Measurements from ENCODE around the gene MRPL44.
A peak's percentile ranks its signal among the peaks of the same experiment; 100 is the strongest.
"Not testable (repeated sequence)": the region's sequence is repeated elsewhere in the genome, so short reads cannot be mapped to it uniquely, and the experiment has no call there.

MRPL44 gene

GRCh38 chr2:223935459-223936125, 21.7 kb upstream of the MRPL44 start:
- no peak for DNase-seq (ENCODE audit: low read depth in 1 of 2, low spot score in 1 of 2)

GRCh38 chr2:223936862-223937326, 20.4 kb upstream of the MRPL44 start:
- DNase-seq (ENCODE audit: low read depth in 1 of 2, low spot score in 1 of 2): no peak

- DNase-seq (ENCODE audit: low read depth in 1 of 2, low spot score in 1 of 2): no peak
Observed at GRCh38 chr2:223937535-223937934, 19.7 kb upstream of the MRPL44 start.

- DNase-seq (ENCODE audit: low read depth in 1 of 2, low spot score in 1 of 2): not testable (repeated sequence)
Observed at GRCh38 chr2:223939438-223939837, 17.8 kb upstream of the MRPL44 start.

DNA sequence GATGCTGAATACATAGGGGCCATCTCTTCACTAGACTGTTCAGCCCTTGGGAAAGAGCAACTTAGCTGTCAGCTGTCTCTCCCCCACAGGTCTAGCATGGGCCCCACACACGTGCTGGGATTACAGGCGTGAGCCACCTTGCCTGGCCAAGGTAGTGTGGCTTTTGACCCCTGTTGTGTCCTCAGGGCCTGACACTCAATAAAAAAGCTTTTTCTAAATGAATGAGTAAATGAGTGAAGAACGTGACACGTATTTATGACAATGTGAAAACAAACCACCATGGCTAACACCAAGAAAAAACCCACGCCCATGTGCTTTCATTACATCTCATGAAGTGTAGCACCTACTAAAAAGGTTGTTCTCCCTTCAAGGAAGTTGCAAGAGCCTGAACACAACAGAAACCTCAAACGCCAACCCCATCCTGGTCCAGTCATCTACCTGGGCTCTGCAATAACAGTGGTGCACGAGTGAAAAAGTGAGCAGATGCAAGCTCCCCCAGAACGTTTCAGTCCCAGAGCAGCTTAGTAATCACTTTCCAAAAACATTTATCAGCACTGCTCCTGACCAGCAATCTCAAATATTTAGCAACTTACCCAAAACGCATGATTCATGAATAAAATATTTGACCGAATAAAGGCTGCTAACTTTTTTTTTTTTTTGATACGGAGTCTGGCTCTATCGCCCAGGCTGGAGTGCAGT, 15.5 kb upstream of the MRPL44 start:
- DNase-seq (ENCODE audit: low read depth in 1 of 2, low spot score in 1 of 2): peak; percentile 45 to 79

GRCh38 chr2:223943135-223943534, 14.1 kb upstream of the MRPL44 start:
- no peak for DNase-seq (ENCODE audit: low read depth in 1 of 2, low spot score in 1 of 2)

DNA sequence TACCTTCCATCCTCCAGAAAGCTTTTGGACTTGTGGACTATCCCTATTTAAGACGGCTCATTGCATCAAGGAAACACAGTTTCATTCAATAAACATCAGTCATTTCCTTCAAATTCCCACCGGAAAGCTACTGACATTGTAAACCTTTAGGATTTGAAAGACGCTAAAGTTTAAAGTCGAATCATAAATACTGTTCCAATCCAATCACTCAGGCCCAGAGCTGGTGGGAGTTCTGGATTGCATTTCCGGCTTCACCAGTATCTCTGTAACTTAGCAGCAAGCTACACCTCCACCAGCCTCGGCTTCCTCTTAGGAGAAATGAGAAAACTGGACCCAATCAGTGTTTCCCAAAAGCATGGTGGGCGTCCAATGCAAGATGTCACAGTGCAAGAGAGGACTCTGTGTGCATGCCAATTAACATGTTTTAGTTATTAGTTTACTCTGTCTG, 13.7 kb upstream of the MRPL44 start:
- no peak for DNase-seq (ENCODE audit: low read depth in 1 of 2, low spot score in 1 of 2)

GRCh38 chr2:223944166-223944702, 13.0 kb upstream of the MRPL44 start:
- no peak for DNase-seq (ENCODE audit: low read depth in 1 of 2, low spot score in 1 of 2)

GRCh38 chr2:223944703-223945531, 12.3 kb upstream of the MRPL44 start, which contains the start of gene WDFY1:
WDFY1 (minus strand) TSS chr2:223945335; CDS start chr2:223945284, 51 bp downstream.
- DNase-seq (ENCODE audit: low read depth in 1 of 2, low spot score in 1 of 2): peak; percentile 58 to 61

DNA sequence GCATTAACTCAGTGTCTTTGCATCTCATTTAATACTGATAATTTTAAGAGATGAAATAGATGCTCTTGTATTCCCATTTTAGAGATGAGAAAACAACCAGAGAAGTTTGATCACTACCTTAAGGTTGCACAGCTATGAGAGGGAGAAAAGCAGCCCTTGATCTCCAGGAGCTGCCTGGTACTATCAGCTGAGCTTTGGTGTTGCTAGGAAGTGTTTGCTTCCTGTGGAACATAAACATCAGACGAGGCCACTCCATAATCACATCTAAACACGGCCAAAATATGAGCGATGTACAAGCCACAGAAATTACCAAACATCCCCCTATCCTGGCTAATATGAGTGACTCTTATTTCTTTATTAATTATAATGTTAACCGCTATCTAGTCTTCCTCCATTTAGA, 11.5 kb upstream of the MRPL44 start:
- DNase-seq (ENCODE audit: low read depth in 1 of 2, low spot score in 1 of 2): no peak

- DNase-seq (ENCODE audit: low read depth in 1 of 2, low spot score in 1 of 2): no peak
Observed at GRCh38 chr2:223947711-223948205, 9.5 kb upstream of the MRPL44 start.

DNA sequence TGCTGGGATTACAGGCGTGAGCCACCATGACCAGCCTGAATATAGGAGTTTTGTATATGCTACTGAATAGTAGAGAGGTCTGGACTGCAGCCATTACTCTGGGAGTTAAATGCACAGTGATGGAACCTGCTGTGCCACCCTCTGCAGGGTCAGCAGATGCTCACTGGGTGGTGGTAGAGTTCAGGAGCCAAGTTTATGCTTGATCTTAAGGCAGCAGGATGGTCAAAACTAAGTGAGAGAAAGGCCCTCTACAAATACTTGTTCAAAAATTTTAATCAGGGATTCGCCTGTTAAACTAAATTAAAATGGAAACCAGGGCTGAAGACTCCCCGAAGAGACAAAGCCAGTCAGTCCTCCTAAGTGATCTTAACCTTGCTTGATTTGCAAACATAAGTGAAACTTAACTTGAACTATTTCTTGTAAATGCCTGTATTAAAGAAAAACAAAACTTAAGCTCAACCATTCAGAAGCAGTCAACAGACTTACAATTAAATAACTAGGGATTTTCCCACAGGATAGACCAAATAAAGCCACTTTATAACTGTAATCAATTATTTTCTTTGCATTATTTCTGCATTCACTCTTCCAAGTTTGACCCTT, 7.9 kb upstream of the MRPL44 start:
- DNase-seq (ENCODE audit: low read depth in 1 of 2, low spot score in 1 of 2): no peak

- DNase-seq (ENCODE audit: low read depth in 1 of 2, low spot score in 1 of 2): no peak
Observed at GRCh38 chr2:223950448-223951347, 6.6 kb upstream of the MRPL44 start.

DNA sequence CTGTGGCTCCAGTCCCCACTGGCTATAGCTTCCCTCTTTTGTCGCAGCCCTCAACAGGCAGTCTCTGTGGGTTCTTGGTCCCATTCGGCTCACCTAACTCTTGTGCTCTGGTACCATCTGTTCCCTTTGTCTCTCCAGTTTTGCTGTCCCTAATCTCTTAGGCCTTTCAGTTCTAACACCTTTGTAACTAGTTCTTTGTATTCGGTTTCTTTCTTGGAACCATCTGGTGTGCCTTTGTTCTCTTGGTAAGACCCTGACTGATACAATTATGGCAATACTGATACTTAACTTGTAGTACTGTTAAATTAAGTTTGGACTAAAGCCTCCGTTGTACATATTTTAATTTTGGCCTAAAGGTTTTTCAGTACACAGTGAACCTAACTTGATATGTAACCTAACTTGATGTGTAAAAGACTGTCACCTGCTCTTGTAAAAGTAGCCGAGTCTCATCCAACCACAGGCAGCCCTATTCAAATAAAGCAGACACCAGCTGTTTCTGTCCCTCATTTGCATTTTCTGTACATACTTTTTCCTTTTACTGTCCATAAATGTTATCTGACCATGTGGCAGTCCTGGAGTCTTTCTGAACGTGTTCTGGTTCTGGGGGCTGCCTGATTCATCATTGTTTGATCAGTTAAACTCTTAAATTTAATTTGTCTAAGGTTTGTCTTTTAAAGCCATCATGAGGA, 4.8 kb upstream of the MRPL44 start:
- no peak for DNase-seq (ENCODE audit: low read depth in 1 of 2, low spot score in 1 of 2)

DNA sequence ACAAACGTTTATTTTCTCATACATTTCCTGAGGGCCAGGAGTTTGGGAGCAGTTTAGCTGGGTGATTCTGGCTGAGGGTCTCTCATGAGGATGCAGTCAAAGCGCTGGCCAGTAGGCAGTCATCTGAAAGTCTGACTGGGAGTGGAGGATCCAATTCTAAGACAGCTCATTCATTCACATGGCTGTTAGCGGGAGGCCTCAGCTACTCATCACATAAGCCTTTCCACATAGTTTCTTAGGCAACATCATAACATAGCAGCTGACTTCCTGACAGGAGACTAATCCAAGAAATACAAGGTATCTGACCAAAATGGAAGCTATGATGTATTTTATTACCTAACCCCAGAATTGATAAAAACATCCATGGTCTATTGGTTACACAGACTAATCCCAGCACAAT, 2.9 kb upstream of the MRPL44 start:
- DNase-seq (ENCODE audit: low read depth in 1 of 2, low spot score in 1 of 2): no peak

DNA sequence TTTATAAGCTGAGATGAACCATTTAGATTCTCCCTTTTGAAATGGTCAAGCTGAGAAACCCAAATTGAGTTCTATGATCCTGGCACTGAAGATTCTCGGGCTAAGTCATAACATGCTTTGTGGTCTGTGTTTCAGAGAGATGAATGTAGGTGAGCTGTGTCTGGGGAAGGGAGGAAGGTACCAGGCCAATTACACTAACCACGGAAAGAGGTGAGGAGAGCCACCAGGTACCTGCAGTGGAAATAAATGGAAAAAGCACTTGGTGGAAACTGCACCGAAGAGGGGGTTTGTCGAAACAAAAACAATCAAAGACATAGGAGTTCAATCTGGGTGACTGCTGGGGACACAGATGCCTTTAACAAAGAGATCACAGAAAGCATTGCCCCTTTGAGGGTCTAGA, 963 bp upstream of the MRPL44 start:
- DNase-seq (ENCODE audit: low read depth in 1 of 2, low spot score in 1 of 2): no peak

GRCh38 chr2:223959688-223960087, 2.4 kb downstream of the MRPL44 start:
- DNase-seq (ENCODE audit: low read depth in 1 of 2, low spot score in 1 of 2): no peak

DNA sequence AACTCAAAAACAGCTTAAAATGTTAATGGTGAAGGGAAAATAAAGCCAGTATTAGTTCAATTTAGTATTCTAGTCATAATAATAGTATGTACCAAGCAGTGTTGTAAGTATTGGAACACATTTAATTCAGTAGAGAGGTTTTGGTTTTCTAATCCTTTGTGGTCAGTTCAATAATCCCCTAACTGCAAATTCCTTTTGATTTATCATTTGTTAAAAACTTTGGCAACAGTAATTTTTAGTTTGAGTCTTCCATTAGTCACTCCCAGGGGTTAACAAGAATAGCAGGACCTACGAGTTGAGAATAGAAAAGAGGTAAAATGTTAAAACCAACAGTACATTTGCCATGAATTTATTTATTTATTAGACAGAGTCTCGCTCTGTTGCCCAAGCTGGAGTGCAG, 10.7 kb downstream of the MRPL44 start:
- no peak for DNase-seq (ENCODE audit: low read depth in 1 of 2, low spot score in 1 of 2)

GRCh38 chr2:223969315-223969714, 12.1 kb downstream of the MRPL44 start:
- DNase-seq (ENCODE audit: low read depth in 1 of 2, low spot score in 1 of 2): no peak
